HepG2 (cell line): ENCODE measurements around the gene TOP1. TPM values are rescaled to one million over a fixed set of nuclear protein-coding genes. Genes with fewer than 3 reads are reported as not detected.

Source experiments
- CEBPG ChIP-seq: IDR thresholded peaks from 2 replicates; pipeline ENCODE4 v1.6.1; 2016
- DMAP1 ChIP-seq: IDR thresholded peaks from 2 replicates; pipeline ENCODE4 v1.6.1; 2016
- DPF2 ChIP-seq: sonication (generic); formaldehyde crosslinking; IDR thresholded peaks from 2 replicates; pipeline ENCODE4 v1.4.0; 2020; ENCODE audit warnings: mild to moderate bottlenecking, low read depth, missing genetic modification reagents, borderline replicate concordance
- EED ChIP-seq: sonication (generic); formaldehyde crosslinking; IDR thresholded peaks from 2 replicates; pipeline ENCODE4 v1.5.0; 2020; ENCODE audit warnings: mild to moderate bottlenecking, missing genetic modification reagents
- EHMT2 ChIP-seq: fragments of 200-600 bp; sonication (generic); IDR thresholded peaks from 2 replicates; pipeline ENCODE4 v1.7.0; 2017; ENCODE audit warnings: antibody characterized with exemption, low read depth, low read length, borderline replicate concordance
- ELF1 ChIP-seq: sonication (generic); formaldehyde crosslinking; IDR thresholded peaks from 2 replicates; pipeline ENCODE4 v1.4.0; 2020; ENCODE audit warnings: missing genetic modification reagents
- FOXC1 ChIP-seq: sonication (generic); formaldehyde crosslinking; IDR thresholded peaks from 2 replicates; pipeline ENCODE4 v1.8.0; 2022; ENCODE audit warnings: mild to moderate bottlenecking, missing genetic modification reagents, borderline replicate concordance
- GABPA ChIP-seq, 2 experiments: IDR thresholded peaks; 2 replicates each; pipeline ENCODE4 v1.6.1; 2011 to 2016; ENCODE audit warnings: low read depth in 2 of 2, low read length in 1 of 2, missing biosample characterization in 1 of 2, missing genetic modification characterization in 1 of 2
- HNRNPLL ChIP-seq: fragments of 200-400 bp; formaldehyde crosslinking; IDR thresholded peaks from 2 replicates; pipeline ENCODE4 v1.6.1; 2017; ENCODE audit warnings: mild to moderate bottlenecking, low read depth, low read length; ENCODE audit not compliant: poor library complexity, severe bottlenecking
- MIER2 ChIP-seq: IDR thresholded peaks from 2 replicates; pipeline ENCODE4 v1.6.1; 2016; ENCODE audit warnings: missing biosample characterization, missing genetic modification reagents
- NBN ChIP-seq: fragments of 450-650 bp; conservative IDR thresholded peaks from 2 replicates; pipeline ENCODE4 v1.6.1; 2017
- NFE2L1 ChIP-seq: sonication (generic); formaldehyde crosslinking; IDR thresholded peaks from 2 replicates; pipeline ENCODE4 v1.4.0; 2020; ENCODE audit warnings: missing genetic modification reagents, mild to moderate bottlenecking, borderline replicate concordance
- POGK ChIP-seq: sonication (generic); formaldehyde crosslinking; conservative IDR thresholded peaks from 2 replicates; pipeline ENCODE4 v1.8.0; 2022; ENCODE audit warnings: mild to moderate bottlenecking, moderate library complexity, missing genetic modification reagents
- SMC3 ChIP-seq: IDR thresholded peaks from 2 replicates; pipeline ENCODE4 v1.6.1; 2011; ENCODE audit warnings: low read length, improper control_type of control experiment
- TCF12 ChIP-seq, 2 experiments: fragments of 450-650 bp in 1 of 2; sonication (generic) in 1 of 2; formaldehyde crosslinking in 1 of 2; IDR thresholded peaks; 2 replicates each; pipeline versions ENCODE4 v1.6.1 to v1.8.0; 2017 to 2022; ENCODE audit warnings: antibody characterized with exemption in 1 of 2, mild to moderate bottlenecking in 1 of 2, missing genetic modification reagents in 1 of 2, moderate library complexity in 1 of 2
- ZKSCAN8 ChIP-seq: IDR thresholded peaks from 2 replicates; pipeline ENCODE4 v1.6.1; 2016; ENCODE audit warnings: borderline replicate concordance, missing genetic modification reagents, missing compliant biosample characterization
- ZNF143 ChIP-seq: sonication (generic); formaldehyde crosslinking; IDR thresholded peaks from 2 replicates; pipeline ENCODE4 v1.4.0; 2020; ENCODE audit warnings: missing genetic modification reagents
- ZNF280D ChIP-seq: sonication (generic); formaldehyde crosslinking; IDR thresholded peaks from 2 replicates; pipeline ENCODE4 v1.5.1; 2020; ENCODE audit warnings: mild to moderate bottlenecking, missing genetic modification reagents
- ZNF672 ChIP-seq: sonication (generic); formaldehyde crosslinking; IDR thresholded peaks from 2 replicates; pipeline ENCODE4 v1.8.1; 2022; ENCODE audit warnings: missing genetic modification reagents
- ZNF703 ChIP-seq: sonication (generic); formaldehyde crosslinking; IDR thresholded peaks from 2 replicates; pipeline ENCODE4 v1.5.1; 2020; ENCODE audit warnings: missing genetic modification reagents, mild to moderate bottlenecking, moderate library complexity, borderline replicate concordance
- ZNF83 ChIP-seq: sonication (generic); formaldehyde crosslinking; IDR thresholded peaks from 2 replicates; pipeline ENCODE4 v1.4.0; 2020; ENCODE audit warnings: missing genetic modification reagents, mild to moderate bottlenecking, borderline replicate concordance
- ZNF841 ChIP-seq: sonication (generic); formaldehyde crosslinking; IDR thresholded peaks from 2 replicates; pipeline ENCODE4 v1.8.1; 2023; ENCODE audit warnings: missing genetic modification reagents, borderline replicate concordance
- polyA plus RNA-seq, 8 experiments: library from polyadenylated mRNA; depleted of rRNA in 3 of 8; stranded (reverse) in 7 of 8; unstranded in 1 of 8; fragments of >200 nt; fragmentation: Illumina TruSeq in 4 of 8; extraction: Trizol in 4 of 8; gene quantifications; 2 replicates each; pipeline versions ENCODE4 v1.2.1 to v1.2.3, GENCODE V29; 2011 to 2016; ENCODE audit warnings: low read depth in 4 of 8, missing spikeins in 1 of 8, mixed read lengths in 1 of 8; ENCODE audit not compliant: insufficient read depth in 1 of 8
- total RNA-seq, 5 experiments: library from RNA; depleted of rRNA; stranded (reverse); fragments of >200 nt; fragmentation: Illumina TruSeq; extraction: Trizol; gene quantifications; 2 replicates each; pipeline ENCODE4 v1.2.3, GENCODE V29; 2016; ENCODE audit warnings: low read depth in 1 of 5
- TF ChIP-seq, protein P1 (sequence below): IDR thresholded peaks from 2 replicates; pipeline ENCODE4 v1.6.1; 2016; ENCODE audit warnings: missing biosample characterization, missing genetic modification reagents, low read depth
- TF ChIP-seq, protein P2 (sequence below): IDR thresholded peaks from 2 replicates; pipeline ENCODE4 v1.6.1; 2016; ENCODE audit warnings: mild to moderate bottlenecking, missing biosample characterization, missing genetic modification reagents

TOP1 gene
- total and polyA plus RNA-seq, 2 of the 13 experiments (the other 11 are each of a cell fraction or from before 2014, with no cell fraction given), result 10.2 to 19.4 TPM

GRCh38 chr20:41038878-41039404 is 10.3 kb downstream of the TOP1 start (continued):
- TF ChIP-seq DPF2 (CRISPR knock-in tag) (peak; percentile 69), EED (CRISPR knock-in tag) (no peak), SMC3 (no peak), GABPA (IDR thresholded peaks at IDR 0.05; ENCODE audit: low read depth, low read length) (no peak), GABPA (CRISPR knock-in tag; IDR thresholded peaks at IDR 0.05; ENCODE audit: low read depth) (peak; percentile 74), ZNF280D (peak; percentile 92), DMAP1 (CRISPR knock-in tag) (peak; percentile 73), FOXC1 (no peak), ELF1 (peak; percentile 47; the same call in 1 of the 2 replicates), TCF12 (IDR thresholded peaks at IDR 0.05) (no peak), TCF12 (CRISPR knock-in tag; IDR thresholded peaks at IDR 0.05) (0 out of 2 replicates have a peak, but pooled peaks have one; percentile 39), ZNF83 (no peak), HNRNPLL (no peak), ZNF672 (no peak), ZNF703 (CRISPR knock-in tag) (peak; percentile 35; the same call in 1 of the 2 replicates), NBN (no peak), POGK (no peak), NFE2L1 (CRISPR knock-in tag) (no peak), ZKSCAN8 (CRISPR knock-in tag) (no peak; the same call in 1 of the 2 replicates), ZNF143 (CRISPR knock-in tag) (no peak), EHMT2 (peak; percentile 70; the same call in 1 of the 2 replicates), CEBPG (CRISPR knock-in tag) (peak; percentile 65), MIER2 (CRISPR knock-in tag) (no peak), ZNF841 (CRISPR knock-in tag) (no peak)
- TF ChIP-seq, protein P1, sequence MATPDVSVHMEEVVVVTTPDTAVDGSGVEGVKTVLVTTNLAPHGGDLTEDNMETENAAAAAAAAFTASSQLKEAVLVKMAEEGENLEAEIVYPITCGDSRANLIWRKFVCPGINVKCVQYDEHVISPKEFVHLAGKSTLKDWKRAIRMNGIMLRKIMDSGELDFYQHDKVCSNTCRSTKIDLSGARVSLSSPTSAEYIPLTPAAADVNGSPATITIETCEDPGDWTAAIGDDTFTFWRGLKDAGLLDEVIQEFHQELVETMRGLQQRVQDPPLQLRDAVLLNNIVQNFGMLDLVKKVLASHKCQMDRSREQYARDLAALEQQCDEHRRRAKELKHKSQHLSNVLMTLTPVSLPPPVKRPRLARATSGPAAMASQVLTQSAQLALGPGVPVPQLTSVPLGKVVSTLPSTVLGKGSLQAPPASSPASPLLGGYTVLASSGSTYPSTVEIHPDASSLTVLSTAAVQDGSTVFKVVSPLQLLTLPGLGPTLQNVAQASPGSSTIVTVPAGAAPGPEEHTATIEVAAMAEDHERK, result no peak; the same call in 1 of the 2 replicates
- TF ChIP-seq, protein P2, sequence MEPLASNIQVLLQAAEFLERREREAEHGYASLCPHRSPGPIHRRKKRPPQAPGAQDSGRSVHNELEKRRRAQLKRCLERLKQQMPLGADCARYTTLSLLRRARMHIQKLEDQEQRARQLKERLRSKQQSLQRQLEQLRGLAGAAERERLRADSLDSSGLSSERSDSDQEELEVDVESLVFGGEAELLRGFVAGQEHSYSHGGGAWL (CRISPR knock-in tag), result no peak
